HUDEP-2 (cell line): ENCODE results near the gene RIPOR3.
"Not testable (repeated sequence)": the region's sequence is repeated elsewhere in the genome, so short reads cannot be mapped to it uniquely, and the experiment has no call there.

Experiments
- DNase-seq, 76 experiments: peaks; one replicate each; lab custom pipeline; 2025; ENCODE audit not compliant: unreplicated experiment in 76 of 76; lab: John Stamatoyannopoulos, UW

Gene RIPOR3

GRCh38 chr20:50580016-50580747 is 111.2 kb downstream of the RIPOR3 start:
- peak in 41 of 76 experiments; percentile 8 to 56 (median 34) for DNase-seq

- DNase-seq = no peak
These were observed 111.8 kb downstream of the RIPOR3 start for GRCh38 chr20:50579511-50579910.

GRCh38 chr20:50578778-50579165 is 112.6 kb downstream of the RIPOR3 start:
- no peak for DNase-seq

- no peak for DNase-seq
These were observed 113.1 kb downstream of the RIPOR3 start for GRCh38 chr20:50578061-50578777.

GRCh38 chr20:50577175-50578018 is 113.9 kb downstream of the RIPOR3 start:
- no peak for DNase-seq

- peak in 52 of 76 experiments; percentile 8 to 68 (median 39) for DNase-seq
These were observed 115.2 kb downstream of the RIPOR3 start for GRCh38 chr20:50575865-50576720.

GRCh38 chr20:50574586-50574985 is 116.8 kb downstream of the RIPOR3 start:
- no peak for DNase-seq

- DNase-seq = no peak
These were observed 117.2 kb downstream of the RIPOR3 start for GRCh38 chr20:50574108-50574507.

GRCh38 chr20:50572938-50573777 is 118.2 kb downstream of the RIPOR3 start:
- peak in 1 of 76 experiments; percentile 6 for DNase-seq

- no peak for DNase-seq
These were observed 119.9 kb downstream of the RIPOR3 start for GRCh38 chr20:50571466-50571865.

GRCh38 chr20:50569864-50570836 is 121.2 kb downstream of the RIPOR3 start:
- peak in 17 of 76 experiments; percentile 2 to 37 (median 16) for DNase-seq

- DNase-seq = not testable (repeated sequence)
These were observed 121.9 kb downstream of the RIPOR3 start for GRCh38 chr20:50569487-50569863.

GRCh38 chr20:50568549-50568942 is 122.8 kb downstream of the RIPOR3 start:
- no peak for DNase-seq

GRCh38 chr20:50567860-50568548 is 123.3 kb downstream of the RIPOR3 start:
- DNase-seq = no peak

- DNase-seq = no peak
These were observed 125.5 kb downstream of the RIPOR3 start for GRCh38 chr20:50565871-50566270.

- DNase-seq = no peak
These were observed 126.0 kb downstream of the RIPOR3 start for GRCh38 chr20:50565383-50565782.

GRCh38 chr20:50563133-50563944 is 128.0 kb downstream of the RIPOR3 start:
- DNase-seq = no peak
